NCI-H2227 treated with DMSO at 0.1 percent for 48 hours (cell line): Measurements from ENCODE around the gene CDK2AP2.

ENCODE experiments used
- DNase-seq: peaks from one replicate; lab custom pipeline; 2025; lab: John Stamatoyannopoulos, UW

Gene CDK2AP2

DNA sequence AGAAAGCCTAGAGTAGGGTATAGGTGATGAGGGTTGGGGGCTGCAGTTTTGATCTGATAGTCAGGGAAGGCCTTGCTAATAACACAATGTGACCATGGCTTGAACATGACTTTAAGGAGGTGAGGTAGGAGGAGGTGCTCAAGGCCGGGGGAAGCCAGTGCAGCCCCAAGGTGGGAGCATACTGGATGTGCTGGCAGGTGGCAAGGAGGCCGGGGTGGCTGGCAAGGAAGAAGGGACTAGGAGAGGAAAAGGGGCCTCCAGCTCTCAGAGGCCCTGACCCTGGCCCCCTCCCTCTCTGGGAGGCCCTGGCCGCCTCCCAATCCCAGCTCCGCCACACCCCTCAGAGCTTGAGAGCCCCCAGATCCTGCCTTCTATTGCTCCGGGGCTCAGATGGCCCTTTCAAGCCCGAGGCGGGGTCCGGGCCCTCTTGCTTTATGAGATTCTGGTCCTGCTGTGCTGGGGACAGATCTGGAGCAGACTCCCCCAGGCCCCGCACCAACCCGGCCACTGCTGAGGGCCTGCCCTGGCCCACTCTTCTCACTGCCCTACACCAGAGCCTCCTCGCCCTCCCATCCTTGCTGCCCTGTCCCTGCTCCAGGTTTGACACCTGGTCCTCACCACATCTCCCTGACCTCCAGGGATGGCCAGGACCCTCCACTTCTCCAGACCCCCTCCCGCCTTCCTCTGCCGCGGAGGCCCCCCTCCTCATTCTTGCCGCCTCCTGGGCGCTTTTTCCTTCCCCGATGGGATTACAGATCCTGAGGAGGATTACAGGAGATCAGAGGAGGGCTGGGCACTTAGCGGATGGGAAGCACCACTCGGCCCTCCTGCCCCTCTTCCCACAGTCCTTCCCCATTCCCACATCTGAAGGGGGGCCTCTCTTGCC lies 4.6 kb downstream of the CDK2AP2 start:
- DNase-seq: no peak

DNA sequence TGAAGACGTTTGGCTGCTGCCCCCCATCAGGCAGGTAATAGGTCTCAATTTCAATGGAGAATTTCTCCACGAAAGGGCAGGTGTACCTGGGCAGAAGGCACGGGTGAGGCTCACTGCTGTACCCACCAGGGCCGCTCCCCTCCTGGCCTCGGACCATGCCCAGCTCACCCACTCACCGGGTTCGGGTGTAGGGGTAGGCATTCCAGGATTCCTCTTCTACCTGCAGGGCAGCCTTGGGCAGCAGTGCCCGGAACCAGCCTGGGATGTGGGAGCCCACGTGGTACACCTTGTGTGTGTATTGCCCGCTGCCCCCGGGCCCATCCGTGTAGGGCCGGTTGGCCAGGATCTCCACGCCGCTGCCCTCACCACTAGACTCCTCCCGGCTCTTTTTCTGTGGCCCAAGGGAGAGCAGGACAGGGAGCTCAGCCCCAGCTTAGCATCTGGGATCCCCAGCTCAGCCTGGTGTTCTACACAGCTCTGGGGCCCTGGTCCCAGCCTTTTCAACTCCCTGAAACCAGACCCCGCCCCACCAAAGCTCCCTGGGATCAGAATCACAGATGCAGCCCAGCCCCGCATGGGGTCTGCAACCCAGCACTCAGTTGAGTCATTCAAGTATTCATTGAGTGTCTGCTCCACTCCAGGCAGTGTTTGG lies 5.5 kb downstream of the CDK2AP2 start:
- no peak for DNase-seq

GRCh38 chr11:67501854-67502253 lies 6.1 kb downstream of the CDK2AP2 start:
- DNase-seq: no peak

DNA sequence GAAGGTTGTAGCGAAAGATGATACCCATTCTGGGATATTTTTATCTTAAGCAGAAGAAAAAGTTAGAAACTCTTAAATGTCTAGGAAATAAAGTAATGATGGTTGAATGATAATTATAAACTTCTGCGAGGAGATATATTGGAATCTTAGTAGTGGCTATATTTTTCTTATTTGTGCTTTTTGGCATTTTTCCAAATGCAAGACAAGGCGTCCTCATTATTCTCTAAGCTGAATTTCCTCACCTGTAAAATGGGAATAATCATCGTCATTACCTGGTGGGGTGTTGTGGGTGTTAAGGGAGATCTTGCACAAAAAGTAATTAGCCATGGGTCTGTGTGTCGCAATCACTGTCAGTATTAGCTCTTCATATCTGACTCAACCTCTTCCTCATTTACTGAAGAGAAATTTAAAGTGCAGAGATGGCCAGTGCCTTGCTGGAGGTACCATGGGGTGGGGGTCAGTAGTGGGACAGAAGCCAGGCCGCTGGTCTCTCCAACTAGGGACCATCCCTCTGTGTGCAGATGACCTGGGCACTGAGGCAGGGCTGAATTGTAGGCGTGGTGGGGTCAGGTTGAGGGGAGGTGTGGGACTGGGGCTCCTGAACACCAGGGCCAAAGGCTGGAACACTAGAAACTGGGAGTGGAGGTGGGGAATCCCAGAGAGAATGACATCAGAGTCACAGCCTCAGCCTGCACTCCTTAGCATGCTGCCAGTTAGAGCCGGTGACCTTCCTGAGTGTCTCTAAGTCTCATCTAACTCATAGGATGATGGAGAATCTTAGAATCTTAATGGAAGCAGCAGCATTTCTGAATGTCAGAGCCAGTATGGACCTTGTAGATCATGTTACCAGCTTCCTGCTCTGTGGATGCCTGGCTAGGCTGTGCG lies 6.9 kb downstream of the CDK2AP2 start:
- DNase-seq: no peak

DNA sequence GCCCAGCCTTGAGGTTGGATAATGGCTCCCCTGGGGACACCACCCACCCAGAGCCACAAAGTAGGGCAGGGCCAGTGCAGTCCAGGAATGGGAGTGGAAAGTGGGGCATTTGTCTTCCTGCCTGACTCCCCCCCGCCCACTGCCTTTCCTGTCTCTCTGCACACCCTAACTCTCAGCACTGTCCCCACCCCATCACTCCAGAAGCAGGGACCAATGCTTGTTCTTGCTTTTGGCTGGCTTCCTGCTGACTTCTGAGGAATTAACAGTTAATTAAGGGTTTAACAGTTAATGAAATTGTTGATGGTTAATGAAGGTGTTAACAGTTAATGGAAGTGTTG lies 7.5 kb downstream of the CDK2AP2 start:
- DNase-seq: no peak

GRCh38 chr11:67499808-67500483 lies 8.0 kb downstream of the CDK2AP2 start:
- DNase-seq: no peak

- DNase-seq: no peak
Measured at GRCh38 chr11:67498544-67498972, 9.4 kb downstream of the CDK2AP2 start.

DNA sequence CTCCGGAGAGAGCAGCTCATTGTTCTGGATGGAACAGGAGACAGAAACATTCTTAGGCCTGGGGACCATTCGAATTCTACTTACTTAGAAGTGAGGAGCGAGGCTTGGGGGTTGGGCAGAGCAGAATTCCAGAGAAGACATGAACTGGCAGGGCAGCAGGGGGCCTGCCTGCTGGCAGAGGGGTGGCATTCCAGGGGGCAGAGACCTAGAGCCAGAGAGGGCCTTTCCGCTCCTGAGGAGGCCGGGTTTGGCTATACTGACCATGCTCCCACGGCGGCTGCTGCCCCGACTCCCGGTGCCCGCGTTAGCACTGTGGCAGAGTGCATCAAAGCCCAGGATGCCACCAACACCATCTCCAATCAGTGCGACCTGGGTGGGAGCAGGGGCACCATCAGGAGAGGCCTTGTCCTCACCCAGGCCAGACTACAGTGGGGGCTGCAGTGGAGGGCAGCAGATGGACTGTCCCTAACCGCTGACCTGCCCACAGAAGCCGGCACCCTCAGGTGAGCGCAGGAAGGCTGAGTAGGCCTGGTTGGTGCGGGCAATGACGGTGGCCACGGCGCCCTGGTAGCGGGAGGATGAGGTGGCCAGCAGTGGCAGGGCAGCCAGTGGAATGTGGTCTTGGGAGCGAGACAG lies 10.2 kb downstream of the CDK2AP2 start:
- DNase-seq: no peak

GRCh38 chr11:67496113-67496512 lies 11.8 kb downstream of the CDK2AP2 start:
- DNase-seq: no peak

DNA sequence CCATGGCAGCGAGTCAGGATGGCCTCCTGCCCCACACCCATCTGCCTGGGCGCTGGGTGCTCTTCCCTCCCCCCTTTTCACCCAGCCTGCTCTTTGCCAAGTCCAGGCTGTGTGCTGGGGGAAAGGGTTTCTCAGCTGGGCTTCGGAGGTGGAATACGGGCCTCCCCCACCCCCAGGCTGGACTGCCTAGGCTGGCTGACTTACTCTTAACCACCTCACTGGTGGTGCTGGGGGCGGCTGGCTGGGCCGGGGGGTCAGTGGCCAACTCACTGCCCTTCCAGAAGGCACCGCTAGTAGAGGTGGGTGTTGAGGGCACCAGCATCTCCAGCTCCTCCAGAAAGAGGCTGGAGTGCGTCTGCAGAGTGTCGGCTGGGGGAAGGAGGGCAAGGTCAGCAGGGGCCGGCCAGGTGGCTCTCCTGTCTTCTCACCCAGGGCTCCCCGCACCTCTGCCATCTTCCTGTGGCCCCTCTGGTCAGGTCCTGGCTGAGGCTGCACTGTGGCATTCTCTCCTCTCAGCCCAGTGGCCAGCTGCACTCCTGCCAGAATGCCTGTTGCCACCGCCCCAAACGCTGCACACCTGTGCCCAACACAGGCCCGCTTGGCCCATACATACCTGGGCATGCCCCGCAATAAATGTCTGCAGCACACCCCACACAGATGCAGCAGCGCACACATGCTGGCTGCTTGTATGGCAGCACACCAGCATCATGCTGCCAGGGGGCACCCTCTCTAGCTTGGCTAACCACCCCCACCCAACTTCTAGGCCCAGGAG lies 12.5 kb downstream of the CDK2AP2 start:
- no peak for DNase-seq

GRCh38 chr11:67494371-67495233 lies 13.4 kb downstream of the CDK2AP2 start:
- no peak for DNase-seq

- DNase-seq: no peak
Measured at GRCh38 chr11:67493548-67494370, 14.2 kb downstream of the CDK2AP2 start.

DNA sequence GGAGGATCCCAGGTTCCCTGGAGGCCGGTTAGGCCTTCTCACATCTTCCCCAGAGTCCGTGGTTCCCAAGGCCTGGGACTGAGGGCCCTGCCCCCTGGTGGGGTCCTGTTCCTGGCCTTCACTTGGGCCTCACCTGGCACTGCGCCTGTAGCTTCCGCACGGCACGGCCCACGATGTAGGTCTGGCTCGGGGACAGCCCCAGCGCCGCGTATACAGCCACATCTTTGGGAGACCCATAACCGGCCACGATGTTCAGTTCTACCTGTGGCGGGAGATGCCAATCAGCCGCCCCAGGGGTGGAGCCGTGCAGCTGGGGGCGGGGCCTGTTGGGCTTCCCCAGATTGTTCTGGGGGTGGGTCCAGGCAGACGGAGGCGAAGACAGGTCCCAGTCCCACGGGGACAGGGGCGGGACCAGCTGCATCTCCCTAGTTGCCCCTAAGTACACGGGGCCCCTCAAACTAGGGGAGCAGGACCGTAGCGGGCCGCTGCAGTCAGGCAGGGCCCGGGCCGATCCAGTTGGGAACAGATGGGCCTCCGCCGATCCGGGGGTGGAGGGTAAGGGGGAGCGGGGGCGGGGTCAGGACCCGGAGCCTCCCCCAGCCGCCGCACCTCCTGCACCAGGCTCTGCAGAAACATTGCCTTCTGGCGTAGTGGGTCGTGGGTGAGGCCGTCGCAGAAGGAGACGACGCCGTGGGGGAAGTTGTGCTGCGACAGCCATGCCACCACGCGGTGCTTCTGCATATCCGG lies 15.0 kb downstream of the CDK2AP2 start:
- no peak for DNase-seq

GRCh38 chr11:67492069-67492727 lies 15.8 kb downstream of the CDK2AP2 start:
- no peak for DNase-seq

- DNase-seq: no peak
Measured at GRCh38 chr11:67491276-67492068, 16.5 kb downstream of the CDK2AP2 start.

- DNase-seq: no peak
Measured at GRCh38 chr11:67490727-67491065, 17.3 kb downstream of the CDK2AP2 start.
